Lung microvascular endothelial cell (primary cell): Measurements from ENCODE around the gene LMNTD1. TPM values are rescaled to one million over a fixed set of nuclear protein-coding genes. Genes with fewer than 3 reads are reported as not detected.

ENCODE experiments used
- DNase-seq, 2 donors: peaks; one replicate each; pipeline versions ENCODE4 v3.0.0 to v3.0.0-alpha.2; 2010; ENCODE audit warnings: low read depth in 2 of 2
- total RNA-seq: library from RNA; depleted of rRNA; stranded (reverse); fragments of >200 nt; gene quantifications from 2 replicates; pipeline ENCODE4 v1.2.1, GENCODE V29; 2014

Gene LMNTD1
- total RNA-seq, 1 donor from 2014 or later: under 0.01 TPM

GRCh38 chr12:25552681-25553080 is 402 bp downstream of the LMNTD1 start:
- no peak for DNase-seq

GRCh38 chr12:25550186-25550585 is 2.9 kb downstream of the LMNTD1 start:
- DNase-seq: no peak

DNA sequence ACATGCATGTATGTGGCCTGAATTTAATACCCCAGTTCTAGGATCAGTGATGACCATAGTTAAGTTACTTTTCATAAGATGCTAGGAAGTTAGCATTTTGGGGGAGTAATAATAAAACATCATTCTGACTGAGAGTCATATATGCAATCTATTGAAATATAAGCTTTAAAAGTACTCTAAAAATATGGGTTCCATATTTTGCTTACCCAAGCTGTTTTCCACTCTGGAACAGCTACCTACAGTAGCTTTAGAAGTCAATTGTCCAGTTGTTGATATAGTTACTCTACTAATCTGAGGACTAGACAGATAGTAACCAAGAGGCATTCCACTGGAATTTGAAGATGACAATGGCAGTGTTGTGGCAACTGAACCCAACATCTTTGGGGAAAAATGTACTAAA is 4.0 kb downstream of the LMNTD1 start:
- no peak for DNase-seq

GRCh38 chr12:25546318-25546717 is 6.8 kb downstream of the LMNTD1 start:
- DNase-seq: no peak

DNA sequence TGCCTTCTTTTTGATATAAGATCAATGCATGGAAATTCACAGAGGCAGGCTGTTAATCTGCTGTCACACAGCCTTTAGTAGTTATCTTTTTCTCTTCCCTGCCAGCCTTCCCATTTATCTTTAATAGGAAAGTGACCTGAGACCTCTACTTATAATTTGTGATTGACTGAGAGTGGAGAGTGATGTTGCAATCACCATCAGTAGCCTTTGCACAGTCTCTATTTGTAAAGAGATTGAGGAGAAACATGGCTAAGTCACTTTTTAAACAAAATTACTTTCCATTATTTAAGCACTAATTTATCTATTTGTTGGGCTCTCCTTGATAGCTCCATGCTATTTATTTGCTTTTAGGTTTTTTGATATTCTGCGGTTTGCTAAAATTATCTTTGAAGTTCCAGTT is 19.9 kb downstream of the LMNTD1 start:
- DNase-seq: no peak

DNA sequence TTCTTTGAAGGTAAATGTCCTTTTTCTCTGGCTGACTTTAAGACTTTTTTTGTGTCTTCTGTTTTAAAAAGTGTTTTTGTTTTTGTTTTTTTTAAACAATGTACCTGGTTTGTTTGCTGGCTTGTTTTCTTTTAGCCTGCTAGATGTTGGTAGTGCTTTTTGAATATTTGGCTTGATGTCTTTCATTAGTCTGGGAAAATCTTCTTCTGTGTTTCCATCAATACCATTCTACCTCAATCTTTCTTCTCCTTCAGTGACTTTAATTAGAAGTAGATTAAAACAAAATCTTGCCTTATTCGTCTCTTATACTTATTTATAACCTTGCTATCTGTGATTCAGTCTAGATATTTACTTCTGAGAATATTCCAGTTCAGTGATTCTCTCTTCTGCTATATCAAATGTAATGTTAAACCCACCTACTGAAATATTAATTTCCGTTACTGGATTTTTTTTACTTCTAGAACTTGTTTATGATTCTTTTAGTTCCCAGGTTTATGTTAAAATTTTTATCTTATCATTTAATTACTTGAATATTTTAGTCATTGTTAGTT is 21.5 kb downstream of the LMNTD1 start:
- DNase-seq: no peak

DNA sequence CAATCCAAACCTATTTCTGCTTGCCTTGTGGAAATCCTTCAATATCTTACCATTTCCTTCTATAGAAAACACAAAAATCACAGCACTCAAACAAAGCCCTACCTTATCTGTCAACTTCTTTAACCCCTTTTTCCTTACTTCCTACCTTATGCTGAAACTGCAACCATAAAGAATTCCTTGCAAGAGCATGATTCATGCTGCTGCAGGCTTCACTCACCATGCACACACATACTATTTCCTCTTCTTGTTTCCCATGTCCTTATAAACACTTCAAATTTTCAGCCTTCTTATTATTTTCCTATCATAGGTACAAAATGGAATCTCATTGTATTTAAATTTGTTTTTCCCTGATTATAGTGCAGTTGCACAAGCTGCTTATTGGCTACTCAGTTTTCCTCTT is 23.3 kb downstream of the LMNTD1 start:
- DNase-seq: peak in 1 of 2 donors; percentile 25

- no peak for DNase-seq
Observed at GRCh38 chr12:25526778-25527177, 26.3 kb downstream of the LMNTD1 start.

GRCh38 chr12:25524366-25524765 is 28.7 kb downstream of the LMNTD1 start:
- DNase-seq: no peak

GRCh38 chr12:25521625-25522256 is 31.3 kb downstream of the LMNTD1 start:
- DNase-seq: no peak

DNA sequence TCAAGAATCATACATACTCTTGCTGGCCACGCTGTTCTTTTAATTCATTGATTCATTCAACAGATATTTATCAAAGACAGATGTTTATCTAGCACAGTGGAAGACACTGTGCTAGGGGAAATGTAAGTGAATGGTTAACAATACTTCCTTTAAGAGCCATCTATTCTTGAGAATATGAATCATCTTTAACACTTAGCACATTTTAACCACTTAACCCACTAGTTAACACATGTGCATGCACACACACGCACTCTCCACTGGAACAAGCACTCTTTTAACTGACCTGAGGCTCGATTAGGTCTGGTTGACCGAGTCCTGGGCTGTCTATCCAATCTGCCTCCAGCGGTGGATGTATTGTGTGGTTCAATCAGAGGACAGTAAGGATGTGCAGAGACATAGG is 34.6 kb downstream of the LMNTD1 start:
- no peak for DNase-seq

- no peak for DNase-seq
Observed at GRCh38 chr12:25504744-25505143, 48.3 kb downstream of the LMNTD1 start.

DNA sequence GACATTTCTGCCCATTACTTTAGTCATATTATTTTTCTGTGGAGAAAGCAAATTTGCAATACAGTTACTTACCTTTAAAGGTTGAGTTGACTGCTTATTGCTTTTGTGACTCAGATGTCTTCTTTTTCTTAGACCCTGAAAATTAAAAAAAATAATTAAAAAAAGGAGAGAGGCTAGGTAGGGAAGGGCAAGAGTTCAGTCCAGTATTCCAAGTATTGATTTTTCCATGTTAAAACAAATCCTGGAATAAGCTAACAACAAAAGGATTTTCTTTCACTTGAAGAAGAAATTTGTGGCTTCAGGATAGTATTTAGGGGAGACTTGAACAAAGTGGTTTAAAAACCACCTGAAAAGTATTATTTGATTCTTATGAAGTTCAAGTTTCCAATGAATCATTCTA is 49.4 kb downstream of the LMNTD1 start:
- DNase-seq: no peak

GRCh38 chr12:25502596-25502995 is 50.5 kb downstream of the LMNTD1 start:
- DNase-seq: no peak

DNA sequence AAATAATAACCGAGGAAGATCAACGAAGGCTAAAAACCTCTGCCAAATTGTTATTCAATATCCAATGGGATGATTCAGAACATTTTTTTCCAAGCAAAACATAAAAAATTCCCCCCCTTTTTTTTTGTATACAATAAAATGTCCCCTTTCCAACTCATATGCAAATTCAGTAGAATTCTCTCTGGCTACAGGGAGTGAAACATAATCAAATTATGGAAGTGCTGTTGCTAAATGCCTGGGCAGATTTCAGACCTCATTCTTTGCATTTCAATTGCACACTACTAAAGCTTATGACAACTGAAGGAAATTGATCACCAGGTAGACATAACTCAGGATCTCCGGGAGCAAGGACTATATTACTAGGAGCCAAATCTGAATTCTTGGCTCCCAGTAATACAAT is 51.0 kb downstream of the LMNTD1 start:
- no peak for DNase-seq

GRCh38 chr12:25501549-25501948 is 51.5 kb downstream of the LMNTD1 start:
- no peak for DNase-seq

- no peak for DNase-seq
Observed at GRCh38 chr12:25500651-25501050, 52.4 kb downstream of the LMNTD1 start.

DNA sequence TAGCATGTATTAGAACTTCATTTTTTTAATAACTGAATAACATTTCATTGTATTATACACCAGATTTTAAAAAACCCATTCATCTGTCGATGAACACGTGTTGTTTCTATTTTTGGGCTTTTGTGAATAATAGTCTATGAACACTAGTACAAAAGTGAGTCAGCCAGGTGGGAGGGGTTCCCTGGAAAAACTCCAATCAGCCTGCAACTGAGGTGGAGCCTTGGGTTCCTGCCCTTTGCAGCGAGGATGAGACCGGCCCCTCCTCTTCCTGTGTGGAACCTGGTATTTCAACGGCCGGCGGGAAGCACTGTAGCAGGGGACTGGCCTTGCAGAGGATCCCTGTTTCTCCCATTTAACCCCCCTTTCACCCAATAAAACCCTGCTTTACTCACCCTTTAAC is 56.1 kb downstream of the LMNTD1 start:
- peak; percentile 49 to 52 for DNase-seq

GRCh38 chr12:25496098-25496587 is 56.9 kb downstream of the LMNTD1 start:
- DNase-seq: peak; percentile 14 to 30

- peak in 1 of 2 donors; percentile 18 for DNase-seq
Observed at GRCh38 chr12:25495331-25496097, 57.6 kb downstream of the LMNTD1 start.

GRCh38 chr12:25494926-25495325 is 58.2 kb downstream of the LMNTD1 start:
- no peak for DNase-seq

DNA sequence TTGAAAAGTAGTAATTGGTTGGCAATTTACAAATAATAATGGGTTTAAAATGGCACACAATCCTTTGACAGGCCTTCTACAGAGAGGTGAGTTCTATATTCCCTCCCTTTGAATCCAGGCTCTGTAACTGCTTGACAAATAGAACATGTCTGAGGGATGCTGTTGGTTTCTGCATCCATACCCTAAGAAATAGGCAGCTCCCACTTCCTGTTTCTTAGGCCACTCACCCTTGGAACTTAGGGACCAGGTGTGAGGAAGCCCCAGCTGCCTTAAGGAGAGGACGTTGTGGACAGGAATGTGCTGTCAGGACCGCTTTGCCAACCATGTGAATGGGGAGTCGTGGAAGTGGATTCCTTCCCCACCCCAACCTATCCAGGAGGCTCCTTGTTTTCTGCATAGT is 59.4 kb downstream of the LMNTD1 start:
- no peak for DNase-seq
